Activated CD8-positive, alpha-beta memory T cell treated with anti-CD3 and anti-CD28 coated beads, Interleukin-2, amount 50 U/mL, for 24 hours (primary cell): ENCODE data around the gene PPP2R5C.

Source experiments
- DNase-seq: peaks from one replicate; pipeline ENCODE4 v3.0.0-alpha.2; 2020; ENCODE audit errors: extremely low read depth

Gene PPP2R5C

GRCh38 chr14:101917413-101918017 is 156.0 kb downstream of the PPP2R5C start:
- no peak for DNase-seq

DNA sequence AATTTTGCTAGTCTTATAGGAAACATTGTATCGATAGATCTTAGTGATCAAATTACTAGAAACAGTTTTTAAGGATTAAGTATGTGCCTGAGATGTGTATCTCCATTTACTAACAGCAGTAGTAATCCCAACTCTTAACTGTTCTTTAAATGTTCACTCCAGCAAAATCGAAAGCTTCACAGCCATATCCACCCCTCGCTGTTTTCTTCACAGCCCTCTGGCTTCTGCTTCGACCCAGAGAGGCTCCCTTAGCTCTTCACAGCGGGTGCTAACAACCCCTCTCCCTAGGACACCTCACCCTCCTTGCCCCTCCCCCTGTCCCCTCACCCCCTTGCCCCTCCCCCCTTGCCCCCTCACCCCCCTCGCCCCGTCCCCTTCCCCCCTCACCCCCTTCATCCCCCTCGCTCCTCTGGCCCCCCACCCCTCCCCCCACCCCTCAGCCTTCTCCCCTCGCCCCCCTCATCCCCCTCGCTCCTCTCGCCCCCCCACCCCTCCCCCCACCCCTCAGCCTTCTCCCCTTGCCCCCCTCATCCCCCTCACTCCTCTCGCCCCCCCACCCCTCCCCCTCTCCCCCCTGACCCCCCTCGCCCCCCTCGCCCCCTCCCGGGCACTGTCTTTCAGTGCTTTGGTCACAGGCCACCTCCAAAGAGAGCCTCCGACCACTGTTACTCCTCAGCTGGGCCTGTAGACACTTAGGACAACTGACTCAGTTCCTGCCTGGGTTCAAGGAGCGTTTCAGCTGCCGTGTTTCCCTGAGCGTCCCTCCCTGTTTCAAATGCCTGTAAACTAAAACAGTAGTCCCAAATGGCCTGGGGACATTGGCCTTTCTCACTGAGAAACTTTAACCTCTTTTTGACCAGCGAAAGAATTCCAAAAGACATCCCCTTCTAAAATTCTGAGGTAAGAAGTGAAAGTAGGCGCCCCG is 156.8 kb downstream of the PPP2R5C start:
- DNase-seq = no peak

DNA sequence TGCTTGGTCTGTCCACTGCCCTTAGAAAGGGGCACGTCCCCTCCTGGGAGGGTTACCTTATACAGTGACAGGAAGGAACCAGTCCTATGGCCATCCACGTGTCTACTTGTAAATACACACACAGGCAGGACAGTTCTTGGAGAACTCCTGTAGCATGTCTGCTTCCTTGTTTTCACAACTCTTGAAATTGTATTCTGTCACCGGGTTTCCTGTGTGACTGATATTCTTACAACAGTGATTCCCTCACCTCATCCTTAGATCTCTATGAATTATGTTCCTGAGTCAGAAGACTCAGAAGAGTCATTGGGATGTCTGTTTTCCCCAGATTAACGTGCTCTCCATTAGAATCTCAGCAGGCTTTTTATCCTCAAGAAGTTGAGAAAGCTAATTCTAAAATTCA is 158.8 kb downstream of the PPP2R5C start:
- no peak for DNase-seq

DNA sequence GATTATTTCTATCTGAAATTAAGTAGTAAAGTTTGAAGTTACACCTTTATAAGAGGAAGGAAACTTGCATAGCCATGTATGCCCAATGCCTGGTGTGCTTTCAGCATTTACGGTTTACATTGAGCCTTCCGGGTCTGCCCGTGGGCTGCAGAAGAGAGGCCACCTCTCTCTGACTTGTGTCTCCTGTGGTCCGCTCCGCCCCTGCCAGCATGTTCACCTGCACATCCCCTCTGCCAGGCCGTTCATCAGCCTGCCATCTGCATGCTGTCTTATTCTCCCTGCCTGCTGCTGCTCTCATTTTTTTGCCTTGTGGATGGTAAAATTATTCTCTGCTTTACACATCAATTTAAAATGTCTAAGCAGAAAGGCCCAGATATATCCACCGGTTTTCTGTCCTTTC is 161.4 kb downstream of the PPP2R5C start:
- DNase-seq = no peak

GRCh38 chr14:101925152-101925551 is 163.6 kb downstream of the PPP2R5C start:
- DNase-seq = no peak

GRCh38 chr14:101926085-101926484 is 164.6 kb downstream of the PPP2R5C start:
- no peak for DNase-seq

DNA sequence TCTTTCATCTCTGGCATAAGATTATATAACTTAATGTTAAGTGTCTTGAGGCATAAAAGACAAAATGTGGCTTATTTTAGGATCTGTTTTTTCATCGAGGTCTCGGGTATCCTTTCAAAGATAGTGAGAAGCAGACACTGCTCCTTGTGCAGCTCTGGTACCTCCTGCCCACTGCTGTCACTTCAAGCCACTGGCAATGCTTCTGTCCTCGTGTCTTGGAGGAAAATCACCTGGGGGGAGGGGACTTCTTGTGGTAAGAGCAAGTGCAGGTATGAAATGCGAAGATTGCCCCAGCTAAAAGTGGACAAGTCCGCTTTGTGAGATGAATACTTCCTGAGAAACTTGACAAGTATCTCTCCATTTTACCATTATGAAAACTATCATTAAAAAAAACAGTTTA is 165.1 kb downstream of the PPP2R5C start:
- no peak for DNase-seq

DNA sequence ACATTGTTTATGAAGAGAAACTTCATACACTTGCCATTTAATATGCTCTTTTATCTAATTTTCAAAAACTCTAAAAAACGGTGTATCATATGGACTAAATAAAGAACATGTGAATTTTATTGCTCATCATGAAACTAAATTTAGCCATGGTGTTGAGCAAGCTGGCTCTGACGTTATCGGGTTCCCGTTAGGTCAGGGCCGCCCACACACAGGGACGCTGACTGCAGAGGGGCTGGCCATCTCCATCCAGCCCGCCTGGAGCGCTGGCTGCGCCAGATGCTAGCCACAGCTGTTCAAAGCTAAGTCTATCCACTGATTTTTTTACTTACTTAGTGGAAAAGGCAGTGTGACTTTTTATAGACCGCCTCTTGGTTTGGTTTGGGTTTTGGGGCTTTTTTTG is 166.3 kb downstream of the PPP2R5C start:
- DNase-seq = no peak

GRCh38 chr14:101928415-101928841 is 166.9 kb downstream of the PPP2R5C start:
- no peak for DNase-seq

GRCh38 chr14:101929096-101929495 is 167.6 kb downstream of the PPP2R5C start:
- DNase-seq = no peak

DNA sequence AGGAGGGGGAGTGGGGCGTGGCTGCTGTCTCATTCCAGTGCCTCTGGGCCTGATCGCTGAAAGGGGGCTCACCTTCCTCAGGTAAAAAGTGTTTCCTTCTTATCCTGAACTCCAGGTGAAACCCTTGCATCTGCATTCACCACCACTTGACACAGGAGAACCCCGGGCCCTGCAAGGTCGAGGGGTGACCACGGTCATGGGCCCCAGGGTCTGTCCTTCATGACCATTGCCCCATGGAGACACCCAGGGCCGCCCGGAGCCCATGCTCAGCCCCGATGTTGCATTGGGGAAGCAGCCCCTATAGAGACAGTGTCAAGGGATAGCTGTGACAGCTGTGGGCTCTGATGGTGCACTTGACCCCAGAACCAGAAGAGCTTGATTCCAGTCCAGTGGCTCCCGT is 168.4 kb downstream of the PPP2R5C start:
- no peak for DNase-seq

GRCh38 chr14:101932673-101933072 is 171.2 kb downstream of the PPP2R5C start:
- no peak for DNase-seq

DNA sequence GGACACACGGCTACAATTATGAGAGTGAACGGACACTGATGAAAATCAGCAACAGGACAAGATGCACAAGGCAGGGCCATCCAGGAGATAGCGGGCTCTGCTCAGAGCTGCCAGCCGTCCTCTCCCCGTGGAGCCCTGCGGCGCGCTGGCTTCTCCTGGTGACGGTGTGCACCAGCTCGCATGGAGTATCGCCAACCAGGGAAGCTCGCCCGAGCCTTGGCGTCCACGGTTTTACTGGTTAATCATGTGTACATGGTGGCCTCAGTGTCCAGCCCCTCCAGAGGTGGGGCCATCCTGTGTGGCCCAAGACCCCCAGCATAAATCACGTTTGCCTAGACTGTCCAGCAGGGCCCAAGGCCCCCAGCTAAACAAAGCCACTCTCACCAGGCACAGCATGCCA is 171.7 kb downstream of the PPP2R5C start:
- no peak for DNase-seq

DNA sequence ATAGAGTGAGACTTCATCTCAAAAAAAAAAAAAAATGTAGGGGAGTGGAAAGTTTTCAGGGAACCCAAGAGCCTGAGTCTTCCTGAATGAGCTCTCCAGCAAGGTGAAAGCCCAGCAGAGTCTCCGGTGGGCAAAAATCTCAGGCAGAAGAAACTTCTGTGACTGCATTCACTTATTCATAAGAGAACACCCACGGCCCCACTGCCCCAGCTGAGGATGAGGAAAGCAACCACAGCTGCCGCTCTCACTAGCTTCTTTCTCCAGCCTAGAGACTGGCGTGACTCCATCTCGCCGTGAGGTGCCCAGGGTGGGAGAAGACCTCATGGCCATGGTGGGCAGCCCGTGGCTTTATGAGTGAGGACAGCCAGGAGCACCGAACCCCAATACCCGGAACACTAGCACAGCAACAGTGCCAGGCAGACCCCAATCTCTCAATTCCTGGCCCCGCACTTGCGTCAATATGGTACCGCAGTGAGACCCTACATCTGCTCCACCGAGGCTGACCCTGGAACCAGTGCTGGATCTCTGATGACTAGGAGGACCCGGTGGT is 173.2 kb downstream of the PPP2R5C start:
- DNase-seq = no peak

- no peak for DNase-seq
Measured at GRCh38 chr14:101937926-101938767, 176.6 kb downstream of the PPP2R5C start.

DNA sequence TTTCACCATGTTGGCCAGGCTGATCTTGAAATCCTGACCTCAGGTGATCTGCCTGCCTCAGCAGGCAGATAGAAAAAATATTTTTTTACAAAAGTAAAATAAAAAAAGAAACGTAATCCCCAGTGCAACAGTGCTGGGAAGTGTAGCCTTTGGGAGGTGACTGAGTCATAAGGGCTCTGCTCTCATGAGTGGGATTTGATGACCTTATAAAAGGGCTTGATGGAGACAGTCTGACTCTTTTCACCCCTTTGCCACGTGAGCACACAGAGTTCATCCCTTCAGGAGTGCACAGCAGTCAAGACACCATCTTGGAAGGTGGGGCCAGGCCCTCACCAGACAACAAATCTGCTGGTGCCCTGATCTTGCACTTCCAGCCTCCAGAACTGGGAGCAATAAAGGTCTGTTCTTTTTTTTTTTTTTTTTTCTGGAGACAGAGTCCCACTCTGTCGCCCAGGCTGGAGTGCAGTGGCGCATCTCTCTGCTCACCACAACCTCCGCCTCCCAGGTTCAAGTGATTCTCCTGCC is 178.2 kb downstream of the PPP2R5C start:
- no peak for DNase-seq

DNA sequence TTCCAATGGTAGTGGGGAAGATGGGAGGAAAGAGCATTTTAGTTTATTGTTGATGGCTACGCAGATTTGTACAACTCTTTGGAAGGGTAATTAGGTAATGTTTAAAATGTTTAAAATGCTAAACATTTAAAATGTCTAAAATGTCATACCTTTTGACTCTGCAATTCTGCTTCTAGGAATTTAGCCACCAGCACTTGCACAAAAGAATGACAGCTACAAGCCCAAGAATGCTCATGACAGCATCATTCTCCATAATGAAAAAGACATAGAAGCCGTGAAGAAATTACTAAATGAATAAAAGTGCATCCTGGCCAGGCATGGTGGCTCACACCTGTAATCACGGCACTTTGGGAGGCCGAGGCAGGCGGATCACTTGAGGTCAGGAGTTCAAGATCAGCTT is 182.9 kb downstream of the PPP2R5C start:
- DNase-seq = no peak

GRCh38 chr14:101945171-101945570 is 183.7 kb downstream of the PPP2R5C start:
- DNase-seq = no peak

DNA sequence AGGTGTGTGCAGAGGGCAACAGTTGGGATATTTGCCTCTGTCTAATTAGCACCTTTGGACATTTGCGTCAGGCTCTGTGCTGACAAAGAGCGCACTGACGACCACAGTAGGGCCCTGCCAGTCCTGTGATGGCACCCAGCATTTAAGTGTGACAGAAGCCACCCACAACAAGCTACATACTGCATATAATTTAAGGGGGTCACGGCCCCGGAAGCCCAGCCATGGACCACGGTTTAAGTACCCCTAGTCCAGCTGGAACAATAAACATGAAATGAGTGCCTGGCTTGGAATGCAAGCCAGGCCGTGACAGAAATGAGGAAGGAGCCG is 186.0 kb downstream of the PPP2R5C start:
- no peak for DNase-seq

- peak; percentile 99 for DNase-seq
Measured at GRCh38 chr14:101947904-101948665, 186.6 kb downstream of the PPP2R5C start.

GRCh38 chr14:101948666-101949216 is 187.2 kb downstream of the PPP2R5C start:
- no peak for DNase-seq
